Fibroblast of skin of left biceps (primary cell): ENCODE data around the gene SHKBP1.
"Not testable (repeated sequence)": the region's sequence is repeated elsewhere in the genome, so short reads cannot be mapped to it uniquely, and the experiment has no call there.

ENCODE experiments used
- DNase-seq, 2 experiments: peaks; one replicate each; pipeline ENCODE4 v3.0.0-alpha.2; 2013; ENCODE audit warnings: low read depth in 2 of 2

SHKBP1 gene

GRCh38 chr19:40585241-40585981 lies 8.7 kb downstream of the SHKBP1 start:
- no peak for DNase-seq

DNA sequence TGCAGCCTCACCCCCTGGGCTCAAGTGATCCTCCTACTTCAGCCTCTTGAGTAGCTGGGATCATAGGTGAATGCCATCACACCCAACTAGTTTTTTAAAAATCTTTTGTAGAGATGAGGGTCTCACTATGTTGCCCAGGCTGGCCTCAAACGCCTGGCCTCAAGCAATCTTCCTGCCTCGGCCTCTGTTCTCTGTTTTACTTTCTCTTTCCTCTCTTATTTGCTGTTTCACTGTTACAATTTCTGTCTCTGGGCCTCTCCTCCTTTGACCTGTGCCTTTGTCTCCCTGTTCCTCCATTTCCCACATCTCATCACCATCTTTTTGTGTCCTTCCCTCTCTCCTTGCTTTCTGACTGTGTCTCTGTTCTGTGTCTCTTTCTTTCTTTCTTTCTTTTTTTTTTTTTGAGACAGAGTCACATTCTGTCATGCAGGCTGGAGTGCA lies 9.3 kb downstream of the SHKBP1 start:
- no peak for DNase-seq

GRCh38 chr19:40586611-40587010 lies 9.9 kb downstream of the SHKBP1 start:
- no peak for DNase-seq

- DNase-seq, result no peak
Measured at GRCh38 chr19:40588110-40588854, 11.6 kb downstream of the SHKBP1 start.

DNA sequence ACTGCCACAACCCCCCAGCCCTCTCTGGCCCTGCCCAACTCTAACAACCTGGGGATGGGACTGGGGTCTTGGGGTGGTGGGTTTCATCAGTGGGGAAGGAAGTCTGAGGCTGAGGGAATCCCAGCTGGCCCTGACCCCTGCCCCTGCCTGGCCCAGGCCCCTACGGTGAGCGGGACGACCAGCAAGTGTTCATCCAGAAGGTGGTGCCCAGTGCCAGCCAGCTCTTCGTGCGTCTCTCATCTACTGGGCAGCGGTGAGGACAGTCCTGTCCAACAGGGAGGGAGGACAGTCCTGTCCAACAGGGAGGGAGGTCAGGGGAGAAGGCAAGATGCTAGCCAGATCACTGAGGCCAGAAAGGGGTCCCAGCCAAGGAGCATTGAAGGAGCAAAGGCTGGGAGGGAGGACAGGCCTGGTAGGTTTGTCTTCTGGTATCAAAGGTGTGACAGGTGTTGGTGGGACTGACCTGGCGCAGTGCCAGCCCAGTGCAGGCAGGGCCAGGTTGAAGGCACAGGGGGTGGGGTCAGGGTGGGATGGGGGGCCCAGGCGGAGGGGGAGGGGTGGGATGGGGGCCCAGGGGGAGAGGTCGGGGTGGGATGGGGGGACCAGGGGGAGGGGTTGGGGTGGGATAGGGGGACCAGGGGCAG lies 12.4 kb downstream of the SHKBP1 start:
- no peak for DNase-seq

DNA sequence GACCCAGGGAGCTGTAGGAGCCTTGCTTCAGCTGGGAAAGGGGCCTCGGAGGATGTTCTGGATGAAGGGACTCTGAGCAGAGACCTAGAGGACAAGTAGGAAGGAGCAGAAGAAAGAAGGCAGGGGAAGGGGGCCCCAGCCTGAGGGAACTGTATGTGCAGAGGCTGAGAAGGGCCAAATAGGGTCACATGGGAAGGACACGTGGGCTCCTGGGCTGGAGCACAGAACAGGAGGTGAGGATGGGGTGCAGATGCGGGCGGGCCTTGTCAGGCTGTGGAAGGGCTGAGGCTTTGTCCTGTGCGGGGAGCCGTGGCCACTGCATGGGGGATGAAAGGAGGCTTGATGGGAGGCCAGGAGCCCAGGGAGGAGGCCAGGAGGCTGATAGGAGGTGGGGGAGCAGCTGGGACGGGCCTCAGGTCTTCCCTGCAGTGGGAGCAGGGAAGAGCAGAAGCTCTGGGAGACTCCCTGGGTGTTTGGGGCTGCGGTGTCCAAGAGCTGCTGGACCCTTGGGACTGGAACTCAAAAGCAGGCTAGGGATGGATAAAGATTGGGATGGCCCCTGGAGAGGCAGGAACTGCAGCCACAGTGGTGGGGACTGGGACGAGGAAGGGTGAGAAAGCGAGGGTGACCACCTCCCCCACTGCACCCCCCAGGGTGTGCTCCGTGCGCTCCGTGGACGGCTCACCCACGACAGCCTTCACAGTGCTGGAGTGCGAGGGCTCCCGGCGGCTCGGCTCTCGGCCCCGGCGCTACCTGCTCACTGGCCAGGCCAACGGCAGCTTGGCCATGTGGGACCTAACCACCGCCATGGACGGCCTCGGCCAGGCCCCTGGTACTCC lies 13.1 kb downstream of the SHKBP1 start:
- no peak for DNase-seq

DNA sequence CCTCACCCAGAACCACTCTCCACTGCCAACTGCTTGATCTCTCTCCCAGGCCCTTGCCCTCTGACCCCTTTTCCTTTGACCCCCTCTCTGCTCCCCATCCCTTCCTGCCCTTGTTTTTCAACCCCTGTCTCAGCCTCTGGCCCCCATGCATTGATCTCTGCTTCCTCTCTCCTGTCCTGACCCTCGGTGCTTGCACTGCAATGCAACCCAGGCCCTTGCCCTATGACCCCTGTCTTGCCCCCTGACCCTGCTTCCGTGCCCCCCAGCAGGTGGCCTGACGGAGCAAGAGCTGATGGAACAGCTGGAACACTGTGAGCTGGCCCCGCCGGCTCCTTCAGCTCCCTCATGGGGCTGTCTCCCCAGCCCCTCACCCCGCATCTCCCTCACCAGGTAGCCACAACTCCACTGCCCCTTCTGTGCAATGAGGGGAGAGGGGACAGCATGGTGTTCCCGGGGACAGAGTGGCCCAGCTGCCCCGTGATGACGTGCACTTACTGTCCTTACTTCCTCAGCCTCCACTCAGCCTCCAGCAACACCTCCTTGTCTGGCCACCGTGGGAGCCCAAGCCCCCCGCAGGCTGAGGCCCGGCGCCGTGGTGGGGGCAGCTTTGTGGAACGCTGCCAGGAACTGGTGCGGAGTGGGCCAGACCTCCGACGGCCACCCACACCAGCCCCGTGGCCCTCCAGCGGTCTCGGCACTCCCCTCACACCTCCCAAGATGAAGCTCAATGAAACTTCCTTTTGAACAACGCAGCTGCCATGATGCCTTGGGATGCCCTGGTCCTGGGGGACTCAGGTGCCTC lies 14.0 kb downstream of the SHKBP1 start:
- DNase-seq, result no peak

GRCh38 chr19:40591724-40592123 lies 15.1 kb downstream of the SHKBP1 start:
- not testable (repeated sequence) for DNase-seq

- no peak for DNase-seq
Measured at GRCh38 chr19:40592170-40592569, 15.5 kb downstream of the SHKBP1 start.

DNA sequence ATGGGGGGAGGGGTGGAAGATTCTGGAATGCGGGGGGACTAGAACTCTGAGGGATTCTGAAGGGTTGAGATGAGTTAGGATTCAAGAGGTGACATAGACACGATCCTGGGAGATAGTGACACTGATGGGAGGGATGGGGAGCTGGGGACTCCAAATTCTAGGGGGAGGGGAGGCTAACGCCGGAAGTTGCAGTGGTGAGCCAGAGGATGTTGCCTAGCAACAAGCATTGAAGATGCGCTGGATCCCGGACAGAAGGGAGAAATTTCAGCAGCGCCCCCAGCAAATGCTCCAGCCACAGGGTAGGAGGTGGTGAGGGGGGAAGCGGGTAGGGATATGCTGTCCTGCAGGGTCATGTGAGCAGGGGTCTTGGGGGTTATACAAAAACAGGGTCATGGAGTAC lies 17.6 kb downstream of the SHKBP1 start:
- no peak for DNase-seq

DNA sequence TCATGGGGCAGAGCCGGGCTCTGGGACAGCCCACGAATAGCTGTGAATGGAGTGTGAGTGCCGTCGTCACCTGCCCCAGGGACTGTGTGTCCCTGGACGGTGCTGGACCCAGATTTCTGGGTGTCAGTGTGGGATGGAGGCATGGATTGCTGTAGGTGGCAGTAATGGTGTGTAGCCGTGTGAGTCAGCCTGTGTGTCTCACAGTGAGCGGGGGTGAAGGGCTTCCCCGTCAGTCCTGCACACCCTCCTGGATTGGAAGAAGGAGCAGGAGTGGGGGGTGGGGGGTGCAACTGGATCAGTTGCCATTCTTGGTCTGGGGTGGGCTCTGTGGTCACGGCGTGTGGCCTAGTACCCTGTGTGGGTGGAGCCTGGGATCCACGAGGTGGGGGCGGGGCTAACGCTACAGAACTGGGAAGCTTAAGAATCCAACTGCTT lies 18.0 kb downstream of the SHKBP1 start:
- no peak for DNase-seq

GRCh38 chr19:40596608-40597328 lies 20.1 kb downstream of the SHKBP1 start:
- DNase-seq, result no peak

GRCh38 chr19:40597329-40597838 lies 20.7 kb downstream of the SHKBP1 start:
- DNase-seq, result no peak

GRCh38 chr19:40598121-40598917 lies 21.6 kb downstream of the SHKBP1 start:
- DNase-seq, result peak; percentile 60 to 66

DNA sequence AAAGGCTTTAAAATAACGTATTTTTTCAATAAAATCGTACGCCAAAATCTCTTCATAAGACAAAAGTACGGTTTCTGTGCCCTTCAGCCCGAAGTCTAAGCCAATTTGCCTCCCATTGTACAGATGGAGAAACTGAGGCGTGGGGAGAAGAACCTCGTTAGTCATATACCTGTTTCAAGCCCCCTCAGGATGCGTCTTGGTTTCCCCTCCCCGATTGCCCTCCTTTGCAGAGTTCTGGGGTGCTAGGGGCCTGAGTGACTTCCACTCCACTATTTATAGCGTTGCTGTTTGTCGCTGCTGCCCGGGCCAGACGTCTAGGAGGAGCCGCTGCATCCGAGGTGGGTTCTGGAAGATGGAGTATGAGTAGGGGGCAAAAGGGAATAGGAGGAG lies 22.2 kb downstream of the SHKBP1 start:
- no peak for DNase-seq

DNA sequence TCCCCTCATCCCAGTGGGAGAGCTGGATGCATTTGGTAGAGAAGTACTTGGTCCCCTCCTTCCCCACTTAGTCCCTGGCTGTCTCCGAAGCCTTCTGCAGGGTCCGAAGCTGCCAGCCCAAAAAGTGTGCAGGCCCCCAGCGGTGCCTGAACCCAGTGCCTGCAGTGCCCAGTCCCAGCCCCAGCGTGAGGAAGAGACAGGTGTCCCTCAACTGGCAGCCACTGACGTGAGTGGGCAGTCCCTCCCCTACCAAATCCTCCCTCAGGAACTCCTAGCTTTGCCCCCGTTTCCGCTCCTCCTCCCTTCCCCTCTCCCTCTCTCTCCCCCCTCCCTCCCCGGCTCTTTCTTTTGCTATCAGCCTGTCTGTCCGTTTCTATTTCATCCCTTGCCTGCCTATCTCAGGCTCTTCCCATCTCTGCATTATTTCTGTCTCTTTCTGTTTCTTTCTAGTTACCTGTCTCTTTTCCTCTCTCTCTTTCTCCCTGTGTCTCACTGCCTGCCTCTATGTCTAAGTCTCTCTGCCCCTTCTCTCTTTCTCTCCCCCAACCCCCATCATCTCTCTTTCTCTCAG lies 22.7 kb downstream of the SHKBP1 start:
- DNase-seq, result no peak

GRCh38 chr19:40599902-40600569 lies 23.4 kb downstream of the SHKBP1 start:
- no peak for DNase-seq

- no peak for DNase-seq
Measured at GRCh38 chr19:40600570-40601133, 24.0 kb downstream of the SHKBP1 start.
